ENCODE data around the gene MSX2.

The MSX2 gene

GRCh38 chr5:174727794-174728680 is 3.7 kb downstream of the MSX2 start:
- Histone ChIP-seq H3K27me3 (ENCODE audit: low read depth, low read length) (peaks cover 65% of the 10 kb centered on the region), H3K27ac (ENCODE audit: low read length) (no peak overlapping the region), H3K4me3 (ENCODE audit: low read depth in 1 of 2, low read length in 2 of 2) (no peak overlapping the region), H3K9me3 (ENCODE audit: control insufficient read depth in 1 of 2, low read length in 2 of 2) (no peaks in the 10 kb centered on the region), H3K36me3 (ENCODE audit: control insufficient read depth in 1 of 2, insufficient read depth in 2 of 2, low read length in 2 of 2) (peaks cover 0 to 4% of the 10 kb centered on the region in 2 donors), H3K4me1 (ENCODE audit: control insufficient read depth in 1 of 2, insufficient read depth in 2 of 2, low read length in 2 of 2) (peaks cover 0 to 36% of the 10 kb centered on the region in 2 donors)

- no peak overlapping the region for H3K27ac ChIP-seq (ENCODE audit: low read length)
- H3K4me1 ChIP-seq (ENCODE audit: control insufficient read depth in 1 of 2, insufficient read depth in 2 of 2, low read length in 2 of 2): peaks cover 0 to 26% of the 10 kb centered on the region in 2 donors
- H3K9me3 ChIP-seq (ENCODE audit: control insufficient read depth in 1 of 2, low read length in 2 of 2): no peaks in the 10 kb centered on the region
- H3K27me3 ChIP-seq (ENCODE audit: low read depth, low read length): peaks cover 64% of the 10 kb centered on the region
- H3K4me3 ChIP-seq (ENCODE audit: low read depth in 1 of 2, low read length in 2 of 2): no peak overlapping the region
- peaks cover 0 to 4% of the 10 kb centered on the region in 2 donors for H3K36me3 ChIP-seq (ENCODE audit: control insufficient read depth in 1 of 2, insufficient read depth in 2 of 2, low read length in 2 of 2)
These were observed 4.8 kb downstream of the MSX2 start for GRCh38 chr5:174729075-174729680.

- peaks cover 74% of the 10 kb centered on the region for H3K27me3 ChIP-seq (ENCODE audit: low read depth, low read length)
- H3K4me3 ChIP-seq (ENCODE audit: low read depth in 1 of 2, low read length in 2 of 2): no peak overlapping the region
- H3K4me1 ChIP-seq (ENCODE audit: control insufficient read depth in 1 of 2, insufficient read depth in 2 of 2, low read length in 2 of 2): peaks cover 0 to 25% of the 10 kb centered on the region in 2 donors
- H3K27ac ChIP-seq (ENCODE audit: low read length): no peak overlapping the region
- no peaks in the 10 kb centered on the region for H3K9me3 ChIP-seq (ENCODE audit: control insufficient read depth in 1 of 2, low read length in 2 of 2)
- H3K36me3 ChIP-seq (ENCODE audit: control insufficient read depth in 1 of 2, insufficient read depth in 2 of 2, low read length in 2 of 2): peaks cover 0 to 4% of the 10 kb centered on the region in 2 donors
These were observed 7.0 kb downstream of the MSX2 start for GRCh38 chr5:174731214-174732035.

GRCh38 chr5:174732036-174733020 is 7.9 kb downstream of the MSX2 start:
- Histone ChIP-seq H3K27ac (ENCODE audit: low read length) (no peak overlapping the region), H3K4me3 (ENCODE audit: low read depth in 1 of 2, low read length in 2 of 2) (no peak overlapping the region), H3K4me1 (ENCODE audit: control insufficient read depth in 1 of 2, insufficient read depth in 2 of 2, low read length in 2 of 2) (peaks cover 0 to 25% of the 10 kb centered on the region in 2 donors), H3K27me3 (ENCODE audit: low read depth, low read length) (peaks cover 79% of the 10 kb centered on the region), H3K9me3 (ENCODE audit: control insufficient read depth in 1 of 2, low read length in 2 of 2) (no peaks in the 10 kb centered on the region), H3K36me3 (ENCODE audit: control insufficient read depth in 1 of 2, insufficient read depth in 2 of 2, low read length in 2 of 2) (peaks cover 0 to 4% of the 10 kb centered on the region in 2 donors)

GRCh38 chr5:174733091-174733690 is 8.8 kb downstream of the MSX2 start:
- H3K27ac ChIP-seq (ENCODE audit: low read length): no peak overlapping the region
- H3K4me1 ChIP-seq (ENCODE audit: control insufficient read depth in 1 of 2, insufficient read depth in 2 of 2, low read length in 2 of 2): peaks cover 0 to 25% of the 10 kb centered on the region in 2 donors
- H3K4me3 ChIP-seq (ENCODE audit: low read depth in 1 of 2, low read length in 2 of 2): no peak overlapping the region

GRCh38 chr5:174733836-174734235 is 9.5 kb downstream of the MSX2 start:
- peaks cover 68% of the 10 kb centered on the region for H3K27me3 ChIP-seq (ENCODE audit: low read depth, low read length)

More at GRCh38 chr5:174733091-174733690, 8.8 kb downstream of the MSX2 start:
- H3K36me3 ChIP-seq (ENCODE audit: control insufficient read depth in 1 of 2, insufficient read depth in 2 of 2, low read length in 2 of 2): peaks cover 0 to 4% of the 10 kb centered on the region in 2 donors
- no peaks in the 10 kb centered on the region for H3K9me3 ChIP-seq (ENCODE audit: control insufficient read depth in 1 of 2, low read length in 2 of 2)
- peaks cover 72% of the 10 kb centered on the region for H3K27me3 ChIP-seq (ENCODE audit: low read depth, low read length)

GRCh38 chr5:174734571-174735497 is 10.5 kb downstream of the MSX2 start:
- H3K4me1 ChIP-seq (ENCODE audit: control insufficient read depth in 1 of 2, insufficient read depth in 2 of 2, low read length in 2 of 2): peaks cover 0 to 25% of the 10 kb centered on the region in 2 donors
- no peak overlapping the region for H3K27ac ChIP-seq (ENCODE audit: low read length)
- peaks cover 65% of the 10 kb centered on the region for H3K27me3 ChIP-seq (ENCODE audit: low read depth, low read length)
- H3K9me3 ChIP-seq (ENCODE audit: control insufficient read depth in 1 of 2, low read length in 2 of 2): no peaks in the 10 kb centered on the region
- H3K36me3 ChIP-seq (ENCODE audit: control insufficient read depth in 1 of 2, insufficient read depth in 2 of 2, low read length in 2 of 2): no peaks in the 10 kb centered on the region
- peak overlapping the region in 1 of 2 donors; percentile 44 for H3K4me3 ChIP-seq (ENCODE audit: low read depth in 1 of 2, low read length in 2 of 2)

More at GRCh38 chr5:174733836-174734235, 9.5 kb downstream of the MSX2 start:
- Histone ChIP-seq H3K9me3 (ENCODE audit: control insufficient read depth in 1 of 2, low read length in 2 of 2) (no peaks in the 10 kb centered on the region), H3K36me3 (ENCODE audit: control insufficient read depth in 1 of 2, insufficient read depth in 2 of 2, low read length in 2 of 2) (peaks cover 0 to 4% of the 10 kb centered on the region in 2 donors), H3K4me3 (ENCODE audit: low read depth in 1 of 2, low read length in 2 of 2) (no peak overlapping the region), H3K4me1 (ENCODE audit: control insufficient read depth in 1 of 2, insufficient read depth in 2 of 2, low read length in 2 of 2) (peaks cover 0 to 25% of the 10 kb centered on the region in 2 donors), H3K27ac (ENCODE audit: low read length) (no peak overlapping the region)

- H3K4me3 ChIP-seq (ENCODE audit: low read depth in 1 of 2, low read length in 2 of 2): peak overlapping the region in 1 of 2 donors; percentile 44
- peaks cover 0 to 25% of the 10 kb centered on the region in 2 donors for H3K4me1 ChIP-seq (ENCODE audit: control insufficient read depth in 1 of 2, insufficient read depth in 2 of 2, low read length in 2 of 2)
- peaks cover 61% of the 10 kb centered on the region for H3K27me3 ChIP-seq (ENCODE audit: low read depth, low read length)
- H3K27ac ChIP-seq (ENCODE audit: low read length): no peak overlapping the region
- no peaks in the 10 kb centered on the region for H3K9me3 ChIP-seq (ENCODE audit: control insufficient read depth in 1 of 2, low read length in 2 of 2)
- H3K36me3 ChIP-seq (ENCODE audit: control insufficient read depth in 1 of 2, insufficient read depth in 2 of 2, low read length in 2 of 2): no peaks in the 10 kb centered on the region
These were observed 11.3 kb downstream of the MSX2 start for GRCh38 chr5:174735498-174736330.

- peaks cover 55% of the 10 kb centered on the region for H3K27me3 ChIP-seq (ENCODE audit: low read depth, low read length)
These were observed 11.9 kb downstream of the MSX2 start for GRCh38 chr5:174736331-174736721.

More at GRCh38 chr5:174736331-174736721, 11.9 kb downstream of the MSX2 start:
- Histone ChIP-seq H3K4me3 (ENCODE audit: low read depth in 1 of 2, low read length in 2 of 2) (no peak overlapping the region), H3K36me3 (ENCODE audit: control insufficient read depth in 1 of 2, insufficient read depth in 2 of 2, low read length in 2 of 2) (no peaks in the 10 kb centered on the region), H3K9me3 (ENCODE audit: control insufficient read depth in 1 of 2, low read length in 2 of 2) (no peaks in the 10 kb centered on the region), H3K27ac (ENCODE audit: low read length) (no peak overlapping the region), H3K4me1 (ENCODE audit: control insufficient read depth in 1 of 2, insufficient read depth in 2 of 2, low read length in 2 of 2) (peaks cover 0 to 25% of the 10 kb centered on the region in 2 donors)
